ENCODE measurements around the gene MPPED1.

The MPPED1 gene

GRCh38 chr22:43399980-43400358, 11.8 kb upstream of the MPPED1 start:
- H3K4me3 ChIP-seq (ENCODE audit: low read depth, low read length): no peak overlapping the region
- ChIA-PET CTCF (no interaction called here), POLR2A (no interaction called here)
- TF ChIP-seq CTCF (IDR thresholded peaks at IDR 0.05; ENCODE audit: insufficient read depth, low read length, missing control alignments): no peak
- DNase-seq (ENCODE audit: low read depth, low spot score): no peak

- no peak for DNase-seq (ENCODE audit: low read depth, low spot score)
- no peak overlapping the region for H3K4me3 ChIP-seq (ENCODE audit: low read depth, low read length)
- CTCF ChIA-PET: no interaction called here
- TF ChIP-seq CTCF (IDR thresholded peaks at IDR 0.05; ENCODE audit: insufficient read depth, low read length, missing control alignments): no peak
- POLR2A ChIA-PET: no interaction called here
Observed at GRCh38 chr22:43400449-43400848, 11.4 kb upstream of the MPPED1 start.

GRCh38 chr22:43401233-43401632, 10.6 kb upstream of the MPPED1 start:
- DNase-seq (ENCODE audit: low read depth, low spot score): no peak
- TF ChIP-seq CTCF (IDR thresholded peaks at IDR 0.05; ENCODE audit: insufficient read depth, low read length, missing control alignments): no peak
- H3K4me3 ChIP-seq (ENCODE audit: low read depth, low read length): no peak overlapping the region
- ChIA-PET CTCF (interaction anchor here (2.7 kb wide), 1 partner anchor 13 kb away, joined by 7 read pairs; no protein-coding TSS in a partner anchor), POLR2A (no interaction called here)

- ChIA-PET CTCF (interaction anchor here (2.7 kb wide), 1 partner anchor 13 kb away, joined by 7 read pairs; no protein-coding TSS in a partner anchor), POLR2A (no interaction called here)
- TF ChIP-seq CTCF (IDR thresholded peaks at IDR 0.05; ENCODE audit: insufficient read depth, low read length, missing control alignments): no peak
- no peak for DNase-seq (ENCODE audit: low read depth, low spot score)
- no peak overlapping the region for H3K4me3 ChIP-seq (ENCODE audit: low read depth, low read length)
Observed at GRCh38 chr22:43401661-43402060, 10.2 kb upstream of the MPPED1 start.

GRCh38 chr22:43402128-43402527, 9.7 kb upstream of the MPPED1 start:
- no peak for TF ChIP-seq CTCF (IDR thresholded peaks at IDR 0.05; ENCODE audit: insufficient read depth, low read length, missing control alignments)
- CTCF ChIA-PET: interaction anchor here (2.7 kb wide), 1 partner anchor 14 kb away, joined by 7 read pairs; no protein-coding TSS in a partner anchor
- no peak overlapping the region for H3K4me3 ChIP-seq (ENCODE audit: low read depth, low read length)
- no peak for DNase-seq (ENCODE audit: low read depth, low spot score)
- POLR2A ChIA-PET: no interaction called here

GRCh38 chr22:43404673-43405385, 7.0 kb upstream of the MPPED1 start:
- no peak for TF ChIP-seq CTCF (IDR thresholded peaks at IDR 0.05; ENCODE audit: insufficient read depth, low read length, missing control alignments)
- CTCF ChIA-PET: no interaction called here
- POLR2A ChIA-PET: interaction anchor here (0.7 kb wide), 1 partner anchor 128 kb away, joined by 3 read pairs; no protein-coding TSS in a partner anchor
- no peak for DNase-seq (ENCODE audit: low read depth, low spot score)
- H3K4me3 ChIP-seq (ENCODE audit: low read depth, low read length): no peak overlapping the region
